ENCODE data around the gene EPN3.

GRCh38 chr17:50577451-50577954 lies 45.0 kb downstream of the EPN3 start:
- TF ChIP-seq CTCF (IDR thresholded peaks at IDR 0.05; ENCODE audit: poor library complexity), result no peak
- no peak for TF ChIP-seq EZH2phosphoT487 (IDR thresholded peaks at IDR 0.05; ENCODE audit: low read depth, severe bottlenecking, unreplicated experiment)
